Adrenal gland (tissue), 5 donors: ENCODE data around the gene PPM1E.

ENCODE experiments used
- CTCF ChIP-seq, 6 experiments: fragments of 450-650 bp in 4 of 6; fragments of 200-600 bp in 2 of 6; sonication (generic) in 1 of 6; IDR thresholded peaks; 1 replicate in 5 of 6; 2 replicates in 1 of 6; pipeline versions ENCODE4 v1.5.1 to v1.8.0; 2016 to 2021; ENCODE audit warnings: antibody characterized with exemption in 6 of 6, mild to moderate bottlenecking in 2 of 6, moderate library complexity in 1 of 6
- POLR2A ChIP-seq, 2 donors: fragments of 450-650 bp; IDR thresholded peaks; one replicate each; pipeline ENCODE4 v1.6.1; 2017; ENCODE audit warnings: antibody characterized with exemption in 2 of 2, mild to moderate bottlenecking in 2 of 2, moderate library complexity in 1 of 2
- donor health status: DM: no; HTN: no; CAD: no.

GRCh38 chr17:59028328-59028727 lies 272.7 kb downstream of the PPM1E start:
- no peak for TF ChIP-seq CTCF (IDR thresholded peaks at IDR 0.05)
- no peak for TF ChIP-seq POLR2A (IDR thresholded peaks at IDR 0.05)
